HEK293T (cell line): Measurements from ENCODE around the gene RCOR2.

Source experiments
- CTCF ChIA-PET: fragments of 350-600 bp; formaldehyde crosslinking; extraction: SDS; loops from one replicate; lab custom pipeline; 2021; ENCODE audit warnings: antibody characterized with exemption, inconsistent platforms; lab: Yijun Ruan, JAX
- POLR2A ChIA-PET: fragments of 350-600 bp; formaldehyde crosslinking; extraction: SDS; loops from one replicate; lab custom pipeline; 2020; ENCODE audit warnings: antibody characterized with exemption, inconsistent platforms; lab: Yijun Ruan, JAX
- DNase-seq: peaks from one replicate; pipeline ENCODE4 v3.0.0; 2012; ENCODE audit warnings: mixed read lengths; ENCODE audit errors: extremely low spot score
- ARNT ChIP-seq: fragments of 450-650 bp; IDR thresholded peaks from 2 replicates; pipeline ENCODE4 v1.6.1; 2017; ENCODE audit warnings: mild to moderate bottlenecking
- BHLHE40 ChIP-seq: fragments of 450-650 bp; IDR thresholded peaks from 2 replicates; pipeline ENCODE4 v1.6.1; 2016; ENCODE audit warnings: mild to moderate bottlenecking, moderate library complexity, borderline replicate concordance
- CTBP1 ChIP-seq: fragments of 450-650 bp; IDR thresholded peaks from 2 replicates; pipeline ENCODE4 v1.6.1; 2016; ENCODE audit warnings: borderline replicate concordance
- ELF4 ChIP-seq: fragments of 450-650 bp; IDR thresholded peaks from 2 replicates; pipeline ENCODE4 v1.6.1; 2017; ENCODE audit warnings: antibody characterized with exemption
- FOXA1 ChIP-seq: fragments of 450-650 bp; IDR thresholded peaks from 2 replicates; pipeline ENCODE4 v1.6.1; 2016; ENCODE audit warnings: mild to moderate bottlenecking
- FOXK2 ChIP-seq: fragments of 450-650 bp; IDR thresholded peaks from 2 replicates; pipeline ENCODE4 v1.6.1; 2016; ENCODE audit warnings: mild to moderate bottlenecking
- FOXM1 ChIP-seq: fragments of 450-650 bp; IDR thresholded peaks from 2 replicates; pipeline ENCODE4 v1.6.1; 2017; ENCODE audit warnings: mild to moderate bottlenecking, borderline replicate concordance
- HDGF ChIP-seq: fragments of 450-650 bp; IDR thresholded peaks from 2 replicates; pipeline ENCODE4 v1.6.1; 2017; ENCODE audit warnings: antibody characterized with exemption, borderline replicate concordance
- L3MBTL2 ChIP-seq: fragments of 450-650 bp; conservative IDR thresholded peaks from 2 replicates; pipeline ENCODE4 v1.6.1; 2016; ENCODE audit warnings: mild to moderate bottlenecking
- LEF1 ChIP-seq: fragments of 450-650 bp; IDR thresholded peaks from 2 replicates; pipeline ENCODE4 v1.6.1; 2017; ENCODE audit warnings: mild to moderate bottlenecking, borderline replicate concordance
- NFRKB ChIP-seq: fragments of 450-650 bp; IDR thresholded peaks from 2 replicates; pipeline ENCODE4 v1.6.1; 2016; ENCODE audit warnings: mild to moderate bottlenecking, moderate library complexity
- PKNOX1 ChIP-seq: fragments of 450-650 bp; IDR thresholded peaks from 2 replicates; pipeline ENCODE4 v1.6.1; 2016
- SP1 ChIP-seq: fragments of 450-650 bp; IDR thresholded peaks from 2 replicates; pipeline ENCODE4 v1.6.1; 2017
- SUZ12 ChIP-seq: fragments of 450-650 bp; IDR thresholded peaks from 2 replicates; pipeline ENCODE4 v1.6.1; 2016; ENCODE audit warnings: mild to moderate bottlenecking
- TARDBP ChIP-seq: fragments of 450-650 bp; IDR thresholded peaks from 2 replicates; pipeline ENCODE4 v1.6.1; 2016
- ZNF384 ChIP-seq: fragments of 450-650 bp; IDR thresholded peaks from 2 replicates; pipeline ENCODE4 v1.6.1; 2016

RCOR2 gene

GRCh38 chr11:63873311-63873710, 43.7 kb downstream of the RCOR2 start:
- ChIA-PET POLR2A (interaction anchor here (1.3 kb wide), 1 partner anchor 10 kb away, joined by 3 read pairs; no protein-coding TSS in a partner anchor), CTCF (interaction anchor here (1.6 to 1.9 kb wide), 2 partner anchors 10 to 37 kb away, joined by 6 to 8 read pairs; no protein-coding TSS in a partner anchor)
- DNase-seq = no peak
- TF ChIP-seq SP1 = no peak
- no peak for TF ChIP-seq ARNT
- TF ChIP-seq LEF1 = no peak
- no peak for TF ChIP-seq TARDBP

GRCh38 chr11:63872800-63873197, 44.2 kb downstream of the RCOR2 start:
- ChIA-PET CTCF (interaction anchor here (1.6 to 1.9 kb wide), 2 partner anchors 11 to 37 kb away, joined by 6 to 8 read pairs; no protein-coding TSS in a partner anchor), POLR2A (interaction anchor here (0.8 to 1.3 kb wide), 2 partner anchors 10 to 34 kb away, joined by 3 to 5 read pairs; partner anchors contain the start of gene MARK2)
- no peak for DNase-seq
- TF ChIP-seq ELF4 (no peak), NFRKB (no peak), FOXM1 (no peak), FOXA1 (no peak), HDGF (no peak), BHLHE40 (no peak), CTBP1 (no peak), PKNOX1 (no peak), ARNT (no peak), FOXK2 (no peak), TARDBP (no peak), LEF1 (no peak), L3MBTL2 (no peak)

GRCh38 chr11:63871962-63872799, 44.8 kb downstream of the RCOR2 start:
- peak; percentile 79 for DNase-seq
- no peak for TF ChIP-seq TARDBP
- no peak for TF ChIP-seq NFRKB
- peak; percentile 24; the same call in 1 of the 2 replicates for TF ChIP-seq PKNOX1
- TF ChIP-seq LEF1 = no peak
- TF ChIP-seq FOXA1 = no peak
- no peak for TF ChIP-seq ZNF384
- TF ChIP-seq ARNT = no peak
- ChIA-PET POLR2A (interaction anchor here (0.8 to 1.3 kb wide), 2 partner anchors 11 to 34 kb away, joined by 3 to 5 read pairs; partner anchors contain the start of gene MARK2), CTCF (interaction anchor here (0.6 to 1.9 kb wide), 4 partner anchors 11 to 104 kb away, joined by 3 to 8 read pairs (median 4); no protein-coding TSS in a partner anchor)

- TF ChIP-seq FOXA1 = no peak
- TF ChIP-seq SP1 = no peak
- ChIA-PET CTCF (interaction anchor here (0.6 to 0.9 kb wide), 3 partner anchors 18 to 344 kb away, joined by 3 read pairs; no protein-coding TSS in a partner anchor), POLR2A (no interaction called here)
- DNase-seq = no peak
These were observed 46.4 kb downstream of the RCOR2 start for GRCh38 chr11:63870351-63871140.

GRCh38 chr11:63869683-63870082, 47.3 kb downstream of the RCOR2 start:
- ChIA-PET POLR2A (no interaction called here), CTCF (interaction anchor here (0.7 kb wide), 1 partner anchor 485 kb away, joined by 3 read pairs; no protein-coding TSS in a partner anchor)
- TF ChIP-seq LEF1 = no peak
- TF ChIP-seq SUZ12 = no peak
- TF ChIP-seq SP1 = no peak
- no peak for TF ChIP-seq FOXA1
- TF ChIP-seq ARNT = no peak
- TF ChIP-seq PKNOX1 = no peak
- TF ChIP-seq ZNF384 = no peak
- TF ChIP-seq FOXK2 = no peak
- no peak for DNase-seq

- ChIA-PET CTCF (interaction anchor here (0.7 kb wide), 1 partner anchor 486 kb away, joined by 3 read pairs; no protein-coding TSS in a partner anchor), POLR2A (no interaction called here)
- TF ChIP-seq SUZ12 (no peak), ARNT (no peak), HDGF (no peak), PKNOX1 (no peak), ZNF384 (no peak), CTBP1 (no peak), TARDBP (no peak)
- DNase-seq = no peak
These were observed 47.8 kb downstream of the RCOR2 start for GRCh38 chr11:63869171-63869591.
